Hepatocyte (in vitro differentiated cells): ENCODE measurements around the gene FLII. TPM values are rescaled to one million over a fixed set of nuclear protein-coding genes. Genes with fewer than 3 reads are reported as not detected.

Experiments
- DNase-seq: peaks from one replicate; pipeline ENCODE4 v3.0.0-alpha.2; 2016; ENCODE audit warnings: low spot score
- H2AFZ ChIP-seq: fragments of 200-600 bp; sonication (generic); 2 replicates; pipeline ENCODE4 v1.6.0; 2016; ENCODE audit warnings: antibody characterized with exemption, mild to moderate bottlenecking
- H3K27ac ChIP-seq: fragments of 200-600 bp; sonication (generic); 2 replicates; pipeline ENCODE4 v1.5.1; 2016; ENCODE audit warnings: mild to moderate bottlenecking
- H3K27me3 ChIP-seq: fragments of 200-600 bp; sonication (generic); 2 replicates; pipeline ENCODE4 v1.6.1; 2016
- H3K36me3 ChIP-seq: fragments of 200-600 bp; sonication (generic); replicated peaks from 2 replicates; pipeline ENCODE4 v1.5.1; 2016; ENCODE audit warnings: low read depth; ENCODE audit not compliant: insufficient read depth
- H3K4me1 ChIP-seq: fragments of 200-600 bp; sonication (generic); 2 replicates; pipeline ENCODE4 v1.5.1; 2016; ENCODE audit warnings: mild to moderate bottlenecking, moderate library complexity; ENCODE audit not compliant: insufficient read depth
- H3K4me2 ChIP-seq: fragments of 200-600 bp; sonication (generic); 2 replicates; pipeline ENCODE4 v1.6.0; 2016
- H3K4me3 ChIP-seq: fragments of 200-600 bp; sonication (generic); 2 replicates; pipeline ENCODE4 v1.5.1; 2016; ENCODE audit warnings: mild to moderate bottlenecking
- H3K79me2 ChIP-seq: fragments of 200-600 bp; sonication (generic); 2 replicates; pipeline ENCODE4 v1.6.0; 2017; ENCODE audit warnings: mild to moderate bottlenecking
- H3K9me2 ChIP-seq: fragments of 200-600 bp; sonication (generic); replicated peaks from 2 replicates; pipeline ENCODE4 v1.6.0; 2017; ENCODE audit warnings: mild to moderate bottlenecking; ENCODE audit not compliant: insufficient read depth
- H3K9me3 ChIP-seq: fragments of 200-600 bp; sonication (generic); 2 replicates; pipeline ENCODE4 v1.5.1; 2016; ENCODE audit warnings: low read depth, mild to moderate bottlenecking
- H4K20me1 ChIP-seq: fragments of 200-600 bp; sonication (generic); 2 replicates; pipeline ENCODE4 v1.6.0; 2016; ENCODE audit warnings: mild to moderate bottlenecking; ENCODE audit not compliant: insufficient read depth, poor library complexity, severe bottlenecking
- CTCF ChIP-seq: fragments of 200-600 bp; sonication (generic); IDR thresholded peaks from 2 replicates; pipeline ENCODE4 v1.5.1; 2016; ENCODE audit warnings: antibody characterized with exemption, mild to moderate bottlenecking; ENCODE audit not compliant: poor library complexity
- EZH2 ChIP-seq: fragments of 200-600 bp; sonication (generic); IDR thresholded peaks from 2 replicates; pipeline ENCODE4 v1.6.1; 2016; ENCODE audit warnings: antibody characterized with exemption, mild to moderate bottlenecking, borderline replicate concordance
- EZH2phosphoT487 ChIP-seq: fragments of 200-600 bp; sonication (generic); IDR thresholded peaks from one replicate; pipeline ENCODE4 v1.6.1; 2018; ENCODE audit warnings: antibody characterized with exemption, mild to moderate bottlenecking, low read depth, moderate library complexity; ENCODE audit not compliant: unreplicated experiment, severe bottlenecking
- WGBS: methylation state at CpG from one replicate; pipeline ENCODE4 v1.1.6; 2016; ENCODE audit warnings: low lambda C conversion rate; ENCODE audit errors: missing lambda C conversion rate; 5-methylcytosine and 5-hydroxymethylcytosine counted together
- polyA plus RNA-seq: library from polyadenylated mRNA; unstranded; fragments of >200 nt; fragmentation: Nextera tagmentation; extraction: Ambion mirVana; gene quantifications from 2 replicates; pipeline ENCODE4 v1.2.1, GENCODE V29; 2016
- total RNA-seq: library from RNA; depleted of rRNA; stranded (reverse); fragments of >200 nt; gene quantifications from 2 replicates; pipeline ENCODE4 v1.2.3, GENCODE V29; 2014

Gene FLII
- total and polyA plus RNA-seq, 2 experiments from 2014 or later = 142 to 188 TPM

- peak overlapping the region; percentile 73 for H3K4me3 ChIP-seq
- H4K20me1 ChIP-seq = peaks cover 10% of the 10 kb centered on the region
- no peaks in the 10 kb centered on the region for H3K27me3 ChIP-seq
- DNase-seq = no peak
- peaks cover 39% of the 10 kb centered on the region for H3K79me2 ChIP-seq
- TF ChIP-seq EZH2 (no peak), CTCF (no peak), EZH2phosphoT487 (no peak)
- no peaks in the 10 kb centered on the region for H3K36me3 ChIP-seq
- no peak overlapping the region for H2AFZ ChIP-seq
- peaks cover 28% of the 10 kb centered on the region for H3K4me1 ChIP-seq
- H3K27ac ChIP-seq = peak overlapping the region; percentile 95
- WGBS = 93% methylated on average over 3 of the region's 3 CpGs
- H3K9me3 ChIP-seq = no peaks in the 10 kb centered on the region
- H3K9me2 ChIP-seq = no peaks in the 10 kb centered on the region
- H3K4me2 ChIP-seq = peak overlapping the region; percentile 96
Measured at GRCh38 chr17:18261659-18262058, 3.1 kb upstream of the FLII start.

- peak overlapping the region; percentile 92 for H2AFZ ChIP-seq
- DNase-seq = peak; percentile 83
- H3K4me3 ChIP-seq = peak overlapping the region; percentile 73
- H3K4me1 ChIP-seq = peaks cover 29% of the 10 kb centered on the region
- 5% methylated on average over 16 of the region's 16 CpGs for WGBS
- peak overlapping the region; percentile 95 for H3K27ac ChIP-seq
- peaks cover 14% of the 10 kb centered on the region for H4K20me1 ChIP-seq
- no peaks in the 10 kb centered on the region for H3K9me2 ChIP-seq
- TF ChIP-seq EZH2phosphoT487 (no peak), CTCF (no peak), EZH2 (no peak)
- H3K9me3 ChIP-seq = no peaks in the 10 kb centered on the region
- H3K27me3 ChIP-seq = no peaks in the 10 kb centered on the region
- peak overlapping the region; percentile 96 for H3K4me2 ChIP-seq
- H3K36me3 ChIP-seq = no peaks in the 10 kb centered on the region
- H3K79me2 ChIP-seq = peaks cover 45% of the 10 kb centered on the region
Measured at GRCh38 chr17:18261146-18261515, 2.6 kb upstream of the FLII start.

- peaks cover 20% of the 10 kb centered on the region for H4K20me1 ChIP-seq
- WGBS = under 1% methylated on average over 67 of the region's 72 CpGs
- no peak for TF ChIP-seq CTCF
- no peak for TF ChIP-seq EZH2
- no peak for TF ChIP-seq EZH2phosphoT487
- H3K27ac ChIP-seq = peak within 1 kb of the TSS; percentile 95
- H3K4me1 ChIP-seq = peaks cover 29% of the 10 kb centered on the region
- H3K9me2 ChIP-seq = no peaks in the 10 kb centered on the region
- peak within 1 kb of the TSS; percentile 92 for H2AFZ ChIP-seq
- H3K9me3 ChIP-seq = no peaks in the 10 kb centered on the region
- no peaks in the 10 kb centered on the region for H3K27me3 ChIP-seq
- peak; percentile 97 for DNase-seq
- H3K79me2 ChIP-seq = peaks cover 51% of the 10 kb centered on the region
- H3K4me2 ChIP-seq = peak within 1 kb of the TSS; percentile 96
- H3K4me3 ChIP-seq = peak within 1 kb of the TSS; percentile 73
- H3K36me3 ChIP-seq = no peaks in the 10 kb centered on the region
Measured at GRCh38 chr17:18260332-18261145, 2.0 kb upstream of the FLII start, which contains the start of gene MIEF2. Gene MIEF2 (plus strand): TSS chr17:18260662. CDS start chr17:18262721, 2,059 bp downstream.
